ENCODE results near the gene CCNY. TPM values are rescaled to one million over a fixed set of nuclear protein-coding genes. Genes with fewer than 3 reads are reported as not detected.
"Not testable (repeated sequence)": the region's sequence is repeated elsewhere in the genome, so short reads cannot be mapped to it uniquely, and the experiment has no call there.

Gene CCNY
- polyA plus RNA-seq, 2 of the 4 experiments (the other 2 are of a cell fraction): 28.1 to 55.5 TPM

GRCh38 chr10:35400595-35401268 lies 64.4 kb downstream of the CCNY start:
- ChIA-PET CTCF (interaction anchor here (0.6 kb wide), 1 partner anchor 40 kb away, joined by 3 read pairs; no protein-coding TSS in a partner anchor), POLR2A (interaction anchor here (0.7 kb wide), 1 partner anchor 157 kb away, joined by 4 read pairs; no protein-coding TSS in a partner anchor)
- Histone ChIP-seq H3K27ac (no peak overlapping the region), H3K4me2 (no peak overlapping the region), H3K9me3 (no peaks in the 10 kb centered on the region), H3K4me3 (no peak overlapping the region), H3K4me1 (peaks cover 16% of the 10 kb centered on the region)
- TF ChIP-seq ELK1 (IDR thresholded peaks at IDR 0.05; ENCODE audit: low read depth, low read length) (no peak), HEYL (CRISPR knock-in tag; IDR thresholded peaks at IDR 0.05) (no peak), NFE2L2 (conservative IDR thresholded peaks at IDR 0.05; ENCODE audit: low read length) (no peak), GATA3 (IDR thresholded peaks at IDR 0.05; ENCODE audit: borderline replicate concordance) (no peak), EHF (CRISPR knock-in tag; IDR thresholded peaks at IDR 0.05) (no peak), CTCF (IDR thresholded peaks at IDR 0.05) (no peak), SMC3 (IDR thresholded peaks at IDR 0.05) (no peak), HOXB5 (CRISPR knock-in tag; IDR thresholded peaks at IDR 0.05) (no peak), ATOH8 (CRISPR knock-in tag; IDR thresholded peaks at IDR 0.05; ENCODE audit: low read depth) (no peak), PBX3 (IDR thresholded peaks at IDR 0.05) (no peak), CHD4 (IDR thresholded peaks at IDR 0.05; ENCODE audit: borderline replicate concordance) (no peak), KDM5A (IDR thresholded peaks at IDR 0.05) (no peak), POLR2AphosphoS2 (conservative IDR thresholded peaks at IDR 0.05; ENCODE audit: low read length) (no peak), HMGXB4 (CRISPR knock-in tag; IDR thresholded peaks at IDR 0.05; ENCODE audit: borderline replicate concordance) (no peak), TFCP2L1 (CRISPR knock-in tag; IDR thresholded peaks at IDR 0.05) (no peak)
- DNase-seq (ENCODE audit: low read depth in 1 of 2, low spot score in 1 of 2) (no peak), ATAC-seq (no peak), FAIRE-seq (no peak)
- WGBS (ENCODE audit: missing lambda C conversion rate): 94% methylated on average over 8 of the region's 8 CpGs

GRCh38 chr10:35403491-35403890 lies 67.2 kb downstream of the CCNY start:
- ATAC-seq; CTCF ChIA-PET; FAIRE-seq; H3K4me3 ChIP-seq; POLR2A ChIA-PET; H3K9me3 ChIP-seq; DNase-seq (ENCODE audit: low read depth in 1 of 2, low spot score in 1 of 2): not testable (repeated sequence)
- peak overlapping the region in 1 of 2 experiments; percentile 64; a peak in 2 of 6 replicates for H3K27ac ChIP-seq
- 91% methylated on average over 5 of the region's 5 CpGs for WGBS (ENCODE audit: missing lambda C conversion rate)
- H3K4me1 ChIP-seq: peaks cover 16% of the 10 kb centered on the region
- H3K4me2 ChIP-seq: peak overlapping the region; percentile 35; the same call in 2 of the 3 replicates

- Histone ChIP-seq H3K4me2 (peak overlapping the region; percentile 35; the same call in 2 of the 3 replicates), H3K27ac (peak overlapping the region in 1 of 2 experiments; percentile 64; a peak in 3 of 6 replicates), H3K4me1 (peaks cover 21% of the 10 kb centered on the region)
- POLR2A ChIA-PET; H3K9me3 ChIP-seq; H3K4me3 ChIP-seq; CTCF ChIA-PET; ATAC-seq; DNase-seq (ENCODE audit: low read depth in 1 of 2, low spot score in 1 of 2); FAIRE-seq: not testable (repeated sequence)
- WGBS (ENCODE audit: missing lambda C conversion rate): 84% methylated on average over 2 of the region's 2 CpGs
Observed at GRCh38 chr10:35404077-35404476, 67.8 kb downstream of the CCNY start.
